Stimulated activated CD8-positive, alpha-beta memory T cell treated with anti-CD3 and anti-CD28 coated beads, Interleukin-2, amount 100 ng/mL, for 1 hour (primary cell): Measurements from ENCODE around the gene FAP.

Experiments
- DNase-seq, 2 donors: peaks; one replicate each; pipeline ENCODE4 v3.0.0-alpha.2; 2020; ENCODE audit warnings: low read depth in 2 of 2

The FAP gene

DNA sequence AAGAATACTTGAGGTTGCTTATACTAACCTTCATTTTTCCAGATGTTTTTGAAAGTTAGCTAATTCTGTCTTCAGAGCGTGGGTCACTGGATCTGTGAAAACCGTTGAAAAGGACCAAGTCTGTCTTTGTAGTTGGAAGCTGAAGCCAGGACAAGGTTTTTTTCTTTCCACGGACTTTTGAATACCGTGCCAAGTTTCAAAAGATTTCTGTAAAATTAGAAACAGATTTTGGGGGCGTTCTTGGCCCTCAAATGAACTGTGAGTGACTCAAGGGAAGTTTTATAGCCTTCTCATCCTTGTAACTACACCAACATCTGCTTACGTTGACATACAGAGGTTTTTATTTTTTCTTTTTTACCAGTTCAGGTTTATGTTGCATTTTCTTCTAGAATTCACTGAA is at the start of gene FAP:
Gene FAP (minus strand): TSS at position 152 of the 400 bp plus-strand sequence. CDS start 118 bp downstream, at position 34.
- no peak for DNase-seq

DNA sequence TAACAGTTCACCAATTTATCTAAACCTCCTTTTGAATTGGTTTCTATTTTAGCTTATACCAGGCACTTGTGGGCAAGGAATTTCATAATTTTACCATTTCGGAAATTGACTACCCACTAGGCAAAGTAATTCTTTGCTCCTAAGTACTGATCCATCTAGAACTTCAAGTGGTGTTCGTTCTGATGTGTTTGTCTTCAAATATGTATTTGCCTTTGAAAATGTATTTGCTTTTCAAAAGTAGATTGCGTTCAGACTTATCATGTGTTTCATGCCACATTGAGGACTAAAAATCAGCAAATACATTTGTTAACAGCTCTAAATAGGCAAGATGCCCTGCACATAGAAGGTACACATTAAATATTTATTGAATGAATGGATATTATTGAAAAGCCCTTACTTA is 48.5 kb upstream of the FAP start:
- DNase-seq: no peak

- DNase-seq: no peak
Measured at GRCh38 chr2:162282765-162283425, 39.6 kb upstream of the FAP start.

DNA sequence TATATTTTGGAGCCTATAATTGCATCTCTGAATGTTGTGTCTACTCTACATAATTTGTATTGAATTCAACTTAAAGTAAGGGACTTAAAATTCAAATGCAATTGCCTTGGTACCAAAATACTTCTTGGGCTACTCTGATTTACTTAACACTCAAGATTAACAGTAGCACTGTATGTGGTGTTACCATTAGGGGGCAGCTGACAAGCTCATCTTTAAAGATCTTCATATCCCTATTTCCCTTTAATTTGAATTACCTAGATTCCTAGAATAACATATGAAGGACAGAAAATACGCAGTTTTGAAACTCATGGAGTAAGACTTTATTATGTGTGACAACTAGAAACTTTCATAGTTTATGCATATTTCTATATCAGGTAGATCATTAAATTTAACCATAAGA is 37.4 kb upstream of the FAP start:
- DNase-seq: no peak

- no peak for DNase-seq
Measured at GRCh38 chr2:162277381-162277780, 34.1 kb upstream of the FAP start.

DNA sequence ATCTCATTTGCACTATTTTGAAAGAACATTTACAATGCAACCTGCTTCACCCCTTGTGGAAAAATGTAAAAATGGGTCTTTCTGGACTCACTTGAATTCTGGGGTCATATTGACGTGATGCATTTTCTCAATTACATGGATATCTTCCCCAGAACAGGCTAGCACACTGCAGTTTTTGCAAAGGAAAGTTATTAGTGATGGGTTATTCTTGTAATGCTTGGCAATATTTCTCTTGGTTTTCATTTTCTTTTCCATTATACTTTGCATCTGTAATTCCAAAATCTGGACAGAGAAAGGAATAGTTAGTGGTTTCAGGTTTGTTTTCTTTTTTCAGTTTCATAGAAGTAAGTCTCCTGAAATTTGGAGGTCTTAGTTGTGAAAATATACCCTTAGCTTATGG is 24.8 kb upstream of the FAP start:
- no peak for DNase-seq

- DNase-seq: no peak
Measured at GRCh38 chr2:162267496-162267895, 24.3 kb upstream of the FAP start.

GRCh38 chr2:162266460-162266760 is 23.2 kb upstream of the FAP start:
- DNase-seq: no peak

DNA sequence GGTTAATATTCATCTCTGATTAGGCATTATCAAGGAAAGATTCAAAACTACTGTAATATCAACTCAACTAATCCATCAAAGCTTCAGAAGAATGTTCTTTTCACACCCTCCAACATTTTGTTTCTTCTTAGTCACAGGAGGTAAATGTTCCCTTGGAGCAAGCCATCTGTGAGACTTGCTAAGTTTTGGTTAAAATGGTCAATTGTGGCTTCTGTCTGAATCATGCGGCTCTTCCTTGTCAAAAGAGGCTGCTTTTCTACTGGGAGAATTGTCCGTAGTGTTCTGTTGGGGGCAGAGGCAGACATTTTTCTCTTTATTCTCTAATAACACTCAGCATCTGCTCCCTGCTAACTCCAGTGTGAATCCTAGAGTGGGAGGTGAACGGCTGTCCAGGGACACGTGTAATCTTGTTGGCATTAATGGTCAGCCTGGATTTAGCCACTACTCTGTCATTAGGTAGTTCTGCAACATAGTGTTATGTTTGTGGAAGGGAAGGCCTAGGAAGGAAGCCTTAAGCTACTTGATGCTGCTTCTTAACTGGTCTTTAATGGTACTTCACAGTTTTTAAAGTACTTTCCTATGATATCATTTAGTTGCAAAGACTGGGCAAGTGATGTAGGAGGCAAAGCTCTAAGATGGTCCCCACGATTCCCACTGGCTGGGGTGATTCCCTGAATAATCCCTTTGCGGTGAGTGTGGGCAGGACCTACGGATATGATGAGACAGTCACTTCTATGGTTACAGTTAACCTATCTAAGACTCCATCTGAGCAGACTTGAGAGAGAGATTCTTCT is 22.6 kb upstream of the FAP start:
- no peak for DNase-seq

GRCh38 chr2:162261032-162261945 is 18.0 kb upstream of the FAP start:
- DNase-seq: no peak

- no peak for DNase-seq
Measured at GRCh38 chr2:162258686-162259085, 15.4 kb upstream of the FAP start.

DNA sequence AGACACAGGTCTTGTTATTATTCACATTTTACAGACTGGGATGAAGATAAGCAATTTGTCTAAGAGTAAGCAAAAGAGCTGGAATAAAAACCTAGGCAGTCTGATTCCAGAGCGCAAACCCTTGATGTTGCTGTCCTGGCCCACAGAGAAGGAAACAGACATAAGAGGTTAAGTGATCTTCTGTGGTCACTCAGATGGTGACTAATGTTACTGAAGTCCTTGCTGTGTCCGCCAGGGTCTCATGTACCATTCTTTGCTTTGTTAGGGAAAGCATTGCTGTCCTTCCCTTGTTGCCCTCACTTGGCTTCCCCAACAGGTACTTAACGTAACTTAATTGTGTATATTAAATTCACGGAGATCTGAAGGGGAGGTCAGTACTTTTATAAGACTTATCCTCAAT is 14.9 kb upstream of the FAP start:
- DNase-seq: no peak

DNA sequence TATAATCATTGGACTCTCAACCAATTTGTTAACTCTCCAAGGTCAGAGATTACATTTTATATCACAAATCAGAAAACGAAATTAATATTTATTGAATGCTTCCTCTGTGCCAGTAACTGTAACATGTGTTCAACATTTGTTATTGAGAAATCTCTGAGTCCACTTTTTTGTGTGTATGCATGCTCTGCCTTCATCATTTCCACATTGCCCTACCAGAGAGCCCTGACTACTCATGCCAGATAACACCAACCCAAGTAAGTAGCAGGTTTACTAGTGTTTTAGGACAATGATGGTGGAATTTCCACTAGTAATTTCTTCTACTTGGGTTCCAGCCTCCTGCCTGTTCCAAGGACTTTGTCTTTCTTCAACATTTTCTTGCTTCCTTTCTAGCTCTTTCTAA is 14.2 kb upstream of the FAP start:
- DNase-seq: no peak

- no peak for DNase-seq
Measured at GRCh38 chr2:162256591-162256991, 13.3 kb upstream of the FAP start.

DNA sequence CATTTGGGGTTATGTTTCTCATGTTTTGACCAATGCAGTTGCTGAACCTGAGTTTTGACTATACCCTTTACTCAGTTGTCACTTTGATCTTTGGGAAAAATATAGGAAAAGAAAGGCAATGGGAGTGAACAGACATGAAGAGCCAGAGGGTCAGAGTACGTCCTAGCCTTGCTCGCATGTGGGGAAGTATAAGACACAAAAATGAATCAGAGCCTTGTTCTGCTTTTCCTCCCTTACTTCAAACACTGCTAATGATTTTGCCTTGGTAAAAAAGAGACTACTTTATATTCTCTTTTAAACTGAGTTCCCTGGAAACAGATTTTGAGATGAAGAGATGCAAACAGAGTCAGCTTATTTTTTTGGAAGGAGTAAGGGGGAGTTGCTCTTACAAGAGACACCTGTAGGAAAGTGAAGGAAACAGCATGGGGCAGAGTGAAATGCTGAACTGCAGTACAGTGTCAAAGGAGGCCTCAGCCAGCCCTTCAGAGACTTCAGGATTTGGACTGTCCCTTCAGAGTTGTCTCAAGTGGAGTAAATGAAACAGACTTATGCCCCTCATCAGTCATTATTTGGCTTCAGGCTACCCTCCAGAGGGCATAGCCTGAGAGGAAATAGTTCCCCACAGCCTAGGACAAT is 11.1 kb upstream of the FAP start:
- DNase-seq: no peak

DNA sequence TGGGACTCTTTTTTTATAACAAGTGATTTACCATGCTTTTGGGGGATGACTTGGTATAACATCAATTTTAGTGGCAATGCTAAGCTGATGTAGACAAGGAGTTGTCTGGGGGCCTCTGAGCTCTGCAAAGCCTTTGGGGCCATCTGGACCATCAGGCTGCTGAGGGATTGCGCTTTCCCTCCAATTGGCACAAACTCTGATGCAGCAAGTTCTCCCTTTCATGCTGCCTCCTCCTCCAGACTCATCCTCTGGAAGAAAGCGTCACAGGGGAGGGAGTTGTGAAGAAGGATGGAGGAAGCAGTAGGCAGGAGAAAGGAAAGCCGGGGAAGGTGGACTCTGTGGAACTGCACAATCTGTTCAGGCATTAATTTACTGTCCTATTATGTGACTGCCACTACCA is 10.2 kb upstream of the FAP start:
- DNase-seq: no peak

DNA sequence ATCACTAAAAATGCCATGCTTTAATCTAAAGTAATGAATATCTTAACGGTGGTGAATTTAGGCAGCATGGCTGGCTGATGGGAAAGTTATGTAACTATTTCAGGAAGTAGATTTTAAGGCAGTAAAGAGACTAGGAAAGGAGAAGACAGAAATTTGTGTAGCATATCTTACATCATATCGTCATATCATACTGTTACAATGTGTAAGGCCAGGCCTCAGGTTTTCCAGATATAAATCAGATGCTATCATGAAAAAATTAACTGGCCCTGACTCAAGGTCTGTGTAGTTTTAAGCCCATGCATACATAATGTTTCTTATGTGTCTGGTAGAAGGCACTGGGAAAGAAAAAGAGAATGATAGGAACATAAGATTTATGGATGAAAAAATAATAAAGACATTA is 8.9 kb upstream of the FAP start:
- no peak for DNase-seq

DNA sequence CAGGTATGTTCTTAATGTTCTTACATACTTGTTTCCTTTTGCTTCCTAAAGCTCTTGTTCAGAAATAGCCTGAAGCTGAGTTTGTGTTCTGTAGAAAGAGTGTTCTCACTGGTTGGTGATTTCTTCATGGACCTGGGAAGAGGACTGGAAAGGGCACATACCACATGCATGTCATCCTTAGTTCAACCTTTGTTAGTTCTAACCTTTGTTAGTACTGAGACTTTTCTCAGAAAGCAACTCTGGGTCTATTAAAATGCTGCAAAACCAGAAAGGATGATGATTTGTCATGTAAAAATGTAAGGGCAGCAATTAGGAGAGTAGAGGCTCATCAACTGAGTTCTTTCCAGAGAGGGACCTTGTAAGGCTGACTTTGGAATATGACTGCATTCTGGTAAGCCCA is 2.5 kb upstream of the FAP start:
- DNase-seq: no peak

DNA sequence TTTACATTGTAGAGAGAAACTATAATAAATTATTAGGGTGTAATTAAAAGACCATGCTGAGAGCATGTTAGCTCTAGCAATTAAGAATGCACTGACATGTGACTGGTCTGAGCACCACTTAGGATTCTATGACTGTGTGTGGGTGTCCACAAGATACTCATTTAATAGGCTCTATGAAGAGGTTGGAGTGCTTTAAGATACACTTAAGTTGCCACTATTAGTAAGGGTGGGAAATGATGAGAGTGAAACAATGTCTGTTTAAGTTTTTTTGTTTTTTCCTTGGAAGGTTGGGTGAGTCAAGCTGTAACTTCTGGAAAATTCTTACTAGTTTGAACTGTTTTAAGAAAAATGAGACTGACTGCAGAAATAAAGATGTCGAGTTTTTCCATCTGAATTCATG is 1.8 kb upstream of the FAP start:
- DNase-seq: no peak

GRCh38 chr2:162244541-162245031 is 1.3 kb upstream of the FAP start:
- no peak for DNase-seq

- no peak for DNase-seq
Measured at GRCh38 chr2:162243715-162244114, 470 bp upstream of the FAP start.
